WERI-Rb-1 (cell line): ENCODE data around the gene COL4A1.

Experiments
- DNase-seq: peaks from one replicate; pipeline ENCODE4 v3.0.0-alpha.2; 2020
- H3K27ac ChIP-seq: fragments of 250-450 bp; sonication (Bioruptor Pico); 2 replicates; pipeline ENCODE4 v1.5.1; 2020; ENCODE audit warnings: mild to moderate bottlenecking, moderate library complexity
- H3K27me3 ChIP-seq: fragments of 250-450 bp; sonication (Bioruptor Pico); 2 replicates; pipeline ENCODE4 v1.5.1; 2021; ENCODE audit warnings: mild to moderate bottlenecking, low read depth, moderate library complexity; ENCODE audit not compliant: insufficient read depth, severe bottlenecking
- H3K36me3 ChIP-seq: fragments of 250-450 bp; sonication (Bioruptor Pico); 2 replicates; pipeline ENCODE4 v1.5.1; 2020; ENCODE audit warnings: mild to moderate bottlenecking, moderate library complexity
- H3K4me3 ChIP-seq: 2 replicates; pipeline ENCODE4 v1.5.1; 2011; ENCODE audit warnings: low read depth, mild to moderate bottlenecking, control low read depth, low read length
- H3K9me3 ChIP-seq: fragments of 250-450 bp; sonication (Bioruptor Pico); 2 replicates; pipeline ENCODE4 v1.5.1; 2021; ENCODE audit warnings: mild to moderate bottlenecking, moderate library complexity; ENCODE audit not compliant: severe bottlenecking
- TF ChIP-seq, protein P1 (sequence below): IDR thresholded peaks from 2 replicates; pipeline ENCODE4 v1.5.1; 2011; ENCODE audit warnings: low read depth, mild to moderate bottlenecking, control low read depth, inconsistent platforms, low read length

COL4A1 gene

GRCh38 chr13:110352735-110353134 lies 45.8 kb upstream of the COL4A1 start:
- DNase-seq: peak; percentile 36
- Histone ChIP-seq H3K27me3 (no peaks in the 10 kb centered on the region), H3K9me3 (no peaks in the 10 kb centered on the region), H3K36me3 (peaks cover 5% of the 10 kb centered on the region; the same call in 1 of the 2 replicates), H3K4me3 (no peak overlapping the region), H3K27ac (no peak overlapping the region)
- TF ChIP-seq, protein P1, sequence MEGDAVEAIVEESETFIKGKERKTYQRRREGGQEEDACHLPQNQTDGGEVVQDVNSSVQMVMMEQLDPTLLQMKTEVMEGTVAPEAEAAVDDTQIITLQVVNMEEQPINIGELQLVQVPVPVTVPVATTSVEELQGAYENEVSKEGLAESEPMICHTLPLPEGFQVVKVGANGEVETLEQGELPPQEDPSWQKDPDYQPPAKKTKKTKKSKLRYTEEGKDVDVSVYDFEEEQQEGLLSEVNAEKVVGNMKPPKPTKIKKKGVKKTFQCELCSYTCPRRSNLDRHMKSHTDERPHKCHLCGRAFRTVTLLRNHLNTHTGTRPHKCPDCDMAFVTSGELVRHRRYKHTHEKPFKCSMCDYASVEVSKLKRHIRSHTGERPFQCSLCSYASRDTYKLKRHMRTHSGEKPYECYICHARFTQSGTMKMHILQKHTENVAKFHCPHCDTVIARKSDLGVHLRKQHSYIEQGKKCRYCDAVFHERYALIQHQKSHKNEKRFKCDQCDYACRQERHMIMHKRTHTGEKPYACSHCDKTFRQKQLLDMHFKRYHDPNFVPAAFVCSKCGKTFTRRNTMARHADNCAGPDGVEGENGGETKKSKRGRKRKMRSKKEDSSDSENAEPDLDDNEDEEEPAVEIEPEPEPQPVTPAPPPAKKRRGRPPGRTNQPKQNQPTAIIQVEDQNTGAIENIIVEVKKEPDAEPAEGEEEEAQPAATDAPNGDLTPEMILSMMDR: peak; percentile 68

GRCh38 chr13:110351636-110352420 lies 44.9 kb upstream of the COL4A1 start:
- Histone ChIP-seq H3K27ac (no peak overlapping the region), H3K4me3 (no peak overlapping the region), H3K27me3 (no peaks in the 10 kb centered on the region), H3K36me3 (no peaks in the 10 kb centered on the region), H3K9me3 (no peaks in the 10 kb centered on the region)
- peak; percentile 1 for DNase-seq
- TF ChIP-seq, protein P1: no peak

- DNase-seq: peak; percentile 5
- no peaks in the 10 kb centered on the region for H3K36me3 ChIP-seq
- H3K9me3 ChIP-seq: no peaks in the 10 kb centered on the region
- TF ChIP-seq, protein P1: no peak
- H3K27me3 ChIP-seq: no peaks in the 10 kb centered on the region
- no peak overlapping the region for H3K4me3 ChIP-seq
- no peak overlapping the region for H3K27ac ChIP-seq
Observed at GRCh38 chr13:110350509-110350908, 43.6 kb upstream of the COL4A1 start.

- H3K9me3 ChIP-seq: no peaks in the 10 kb centered on the region
- H3K36me3 ChIP-seq: no peaks in the 10 kb centered on the region
- no peaks in the 10 kb centered on the region for H3K27me3 ChIP-seq
- H3K4me3 ChIP-seq: no peak overlapping the region
- no peak overlapping the region for H3K27ac ChIP-seq
- TF ChIP-seq, protein P1: no peak
- no peak for DNase-seq
Observed at GRCh38 chr13:110350049-110350448, 43.1 kb upstream of the COL4A1 start.

DNA sequence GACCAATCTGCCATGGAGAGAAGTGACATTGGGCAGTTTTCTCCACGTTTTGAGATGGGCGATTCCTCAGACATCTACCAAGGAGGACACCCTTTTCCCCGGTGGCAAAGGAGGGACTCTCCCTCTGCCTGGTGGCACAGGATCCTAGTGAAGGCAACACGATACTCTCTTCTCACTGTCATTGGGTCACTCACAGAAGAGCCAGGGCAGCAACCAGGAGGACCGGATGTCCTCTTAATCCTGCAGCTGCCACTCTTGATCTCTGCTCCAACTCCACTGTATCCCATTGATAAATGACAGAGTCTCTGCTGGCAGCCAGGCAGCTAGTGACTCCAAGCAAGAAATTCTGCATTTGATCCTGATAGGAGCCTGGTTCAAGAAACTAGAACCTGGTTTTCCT lies 42.3 kb upstream of the COL4A1 start:
- Histone ChIP-seq H3K36me3 (no peaks in the 10 kb centered on the region), H3K27me3 (no peaks in the 10 kb centered on the region), H3K9me3 (no peaks in the 10 kb centered on the region), H3K4me3 (no peak overlapping the region), H3K27ac (no peak overlapping the region)
- TF ChIP-seq, protein P1: no peak
- peak; percentile 46 for DNase-seq
